IMR-90 (cell line): Measurements from ENCODE around the gene LRP3. TPM values are rescaled to one million over a fixed set of nuclear protein-coding genes. Genes with fewer than 3 reads are reported as not detected.

Experiments
- ATAC-seq: fragments of 200-7000 bp; cut with Tn5 transposase; 2 replicates; pipeline ENCODE4 v1.9.1; 2020; ENCODE audit warnings: low read depth, mild to moderate bottlenecking, moderate library complexity
- BruUV-seq: library from RNA; stranded (reverse); fragments of 400-500 nt; replicated peaks from 2 replicates; lab custom pipeline; 2021; lab: Mats Ljungman, UMichigan
- CTCF ChIA-PET: fragments of 300-600 bp; formaldehyde crosslinking; extraction: SDS; loops from one replicate; lab custom pipeline; 2021; ENCODE audit warnings: antibody characterized with exemption; lab: Yijun Ruan, JAX
- POLR2A ChIA-PET: fragments of 300-600 bp; sonication (Branson Sonifier 250); formaldehyde crosslinking; loops from one replicate; lab custom pipeline; 2022; ENCODE audit warnings: antibody characterized with exemption; ENCODE audit not compliant: unreplicated experiment; lab: Charles Lee
- DNase-seq: peaks from one replicate; pipeline ENCODE4 v3.0.0; 2013
- H2AFZ ChIP-seq: replicated peaks from 2 replicates; pipeline ENCODE3; 2013; ENCODE audit warnings: low read length, mild to moderate bottlenecking; ENCODE audit not compliant: poor library complexity
- H2AK5ac ChIP-seq: 2 replicates; pipeline ENCODE4 v1.6.1; 2013; ENCODE audit warnings: low read depth, low read length, inconsistent platforms
- H2AK9ac ChIP-seq: replicated peaks from 2 replicates; pipeline ENCODE3; 2013; ENCODE audit warnings: mild to moderate bottlenecking, low read depth, low read length, moderate library complexity; ENCODE audit not compliant: poor library complexity
- H2BK120ac ChIP-seq: 2 replicates; pipeline ENCODE4 v1.6.1; 2013; ENCODE audit warnings: low read depth, low read length, inconsistent platforms
- H2BK15ac ChIP-seq: 3 replicates; pipeline ENCODE4 v1.6.1; 2013; ENCODE audit warnings: low read depth, low read length, inconsistent platforms
- H2BK20ac ChIP-seq: 2 replicates; pipeline ENCODE4 v1.6.1; 2013; ENCODE audit warnings: low read depth, mild to moderate bottlenecking, inconsistent platforms, low read length, moderate library complexity
- H2BK5ac ChIP-seq: 2 replicates; pipeline ENCODE4 v1.6.1; 2013; ENCODE audit warnings: mild to moderate bottlenecking, low read depth, low read length, inconsistent platforms; ENCODE audit not compliant: poor library complexity, severe bottlenecking
- H3K14ac ChIP-seq: replicated peaks from 2 replicates; pipeline ENCODE4 v1.6.1; 2013; ENCODE audit warnings: low read depth, low read length, inconsistent platforms
- H3K18ac ChIP-seq: 2 replicates; pipeline ENCODE4 v1.6.1; 2013; ENCODE audit warnings: low read depth, low read length, control low read depth
- H3K23ac ChIP-seq: 2 replicates; pipeline ENCODE4 v1.6.1; 2013; ENCODE audit warnings: low read depth, low read length, inconsistent platforms
- H3K27ac ChIP-seq: 2 replicates; pipeline ENCODE4 v1.5.1; 2013; ENCODE audit warnings: mild to moderate bottlenecking, control low read depth, low read length; ENCODE audit not compliant: insufficient read depth
- H3K27me3 ChIP-seq: 2 replicates; pipeline ENCODE4 v1.6.1; 2013; ENCODE audit warnings: low read length; ENCODE audit not compliant: control insufficient read depth, insufficient read depth
- H3K36me3 ChIP-seq: 2 replicates; pipeline ENCODE4 v1.6.1; 2013; ENCODE audit warnings: low read length, mixed read lengths; ENCODE audit not compliant: control insufficient read depth, insufficient read depth
- H3K4ac ChIP-seq: 2 replicates; pipeline ENCODE4 v1.6.1; 2013; ENCODE audit warnings: low read depth, low read length, inconsistent platforms
- H3K4me1 ChIP-seq: 2 replicates; pipeline ENCODE4 v1.6.1; 2013; ENCODE audit warnings: low read length, mixed read lengths; ENCODE audit not compliant: control insufficient read depth, insufficient read depth
- H3K4me2 ChIP-seq: 2 replicates; pipeline ENCODE4 v1.6.1; 2013; ENCODE audit warnings: low read depth, mild to moderate bottlenecking, control low read depth, low read length, moderate library complexity
- H3K4me3 ChIP-seq: 2 replicates; pipeline ENCODE4 v1.5.1; 2013; ENCODE audit warnings: low read depth, mild to moderate bottlenecking, control low read depth, low read length, moderate library complexity; ENCODE audit not compliant: insufficient read depth
- H3K56ac ChIP-seq: 2 replicates; pipeline ENCODE4 v1.6.1; 2013; ENCODE audit warnings: low read length, inconsistent platforms; ENCODE audit not compliant: insufficient read depth; ENCODE audit errors: extremely low read depth
- H3K79me1 ChIP-seq, 2 experiments: 2 replicates each; pipeline ENCODE4 v1.6.1; 2013; ENCODE audit warnings: low read length in 2 of 2, inconsistent platforms in 1 of 2, low read depth in 1 of 2
- H3K9ac ChIP-seq: 2 replicates; pipeline ENCODE4 v1.6.1; 2013; ENCODE audit warnings: low read depth, low read length, control low read depth
- H3K9me1 ChIP-seq: 2 replicates; pipeline ENCODE4 v1.6.1; 2013; ENCODE audit warnings: low read length, inconsistent platforms; ENCODE audit not compliant: insufficient read depth
- H3K9me3 ChIP-seq: 2 replicates; pipeline ENCODE4 v1.6.1; 2013; ENCODE audit warnings: low read length; ENCODE audit not compliant: control insufficient read depth, insufficient read depth
- H4K20me1 ChIP-seq: 2 replicates; pipeline ENCODE4 v1.6.1; 2013; ENCODE audit warnings: low read length, inconsistent platforms; ENCODE audit not compliant: insufficient read depth
- H4K5ac ChIP-seq: 2 replicates; pipeline ENCODE4 v1.6.1; 2013; ENCODE audit warnings: mild to moderate bottlenecking, low read depth, low read length, control low read depth
- H4K8ac ChIP-seq, 2 experiments: 2 replicates each; pipeline ENCODE4 v1.6.1; 2013; ENCODE audit warnings: low read depth in 2 of 2, low read length in 2 of 2, control low read depth in 1 of 2, inconsistent platforms in 1 of 2
- H4K91ac ChIP-seq: 2 replicates; pipeline ENCODE4 v1.6.1; 2013; ENCODE audit warnings: low read depth, low read length, inconsistent platforms; ENCODE audit not compliant: insufficient read depth
- BHLHE40 ChIP-seq: fragments of 150-350 bp; IDR thresholded peaks from 2 replicates; pipeline ENCODE4 v1.6.1; 2016; ENCODE audit warnings: mild to moderate bottlenecking, low read depth, low read length
- CEBPB ChIP-seq: IDR thresholded peaks from 2 replicates; pipeline ENCODE4 v1.6.1; 2012; ENCODE audit warnings: low read depth, low read length, improper control_type of control experiment
- CHD1 ChIP-seq: IDR thresholded peaks from 2 replicates; pipeline ENCODE4 v1.6.1; 2012; ENCODE audit warnings: low read depth, low read length, improper control_type of control experiment
- FOS ChIP-seq: fragments of 150-350 bp; IDR thresholded peaks from 2 replicates; pipeline ENCODE4 v1.6.1; 2016; ENCODE audit warnings: low read depth, low read length
- MAFK ChIP-seq: IDR thresholded peaks from 2 replicates; pipeline ENCODE4 v1.6.1; 2012; ENCODE audit warnings: low read depth, low read length, improper control_type of control experiment
- MXI1 ChIP-seq: IDR thresholded peaks from 2 replicates; pipeline ENCODE4 v1.6.1; 2012; ENCODE audit warnings: low read depth, mild to moderate bottlenecking, low read length, moderate library complexity, borderline replicate concordance
- NFE2L2 ChIP-seq: fragments of 150-350 bp; IDR thresholded peaks from 2 replicates; pipeline ENCODE4 v1.6.1; 2016; ENCODE audit warnings: low read depth, mild to moderate bottlenecking, low read length
- POLR2A ChIP-seq: IDR thresholded peaks from 2 replicates; pipeline ENCODE4 v1.6.1; 2012; ENCODE audit warnings: mild to moderate bottlenecking, low read depth, low read length
- RAD21 ChIP-seq: IDR thresholded peaks from 2 replicates; pipeline ENCODE4 v1.6.1; 2012; ENCODE audit warnings: low read length, improper control_type of control experiment
- RCOR1 ChIP-seq: IDR thresholded peaks from 2 replicates; pipeline ENCODE4 v1.6.1; 2012; ENCODE audit warnings: mild to moderate bottlenecking, low read length, improper control_type of control experiment; ENCODE audit not compliant: insufficient replicate concordance
- RFX5 ChIP-seq: IDR thresholded peaks from 2 replicates; pipeline ENCODE4 v1.8.0; 2012; ENCODE audit warnings: low read depth, mild to moderate bottlenecking, low read length, moderate library complexity
- SMC3 ChIP-seq: fragments of 150-350 bp; IDR thresholded peaks from 2 replicates; pipeline ENCODE4 v1.6.1; 2016; ENCODE audit warnings: low read depth, mild to moderate bottlenecking, antibody characterized with exemption, low read length, moderate library complexity
- WGBS, 2 experiments: methylation state at CpG; one replicate each; pipeline versions ENCODE4 v1.1.5 to v1.1.7; 2013; ENCODE audit warnings: missing lambda C conversion rate in 2 of 2; ENCODE audit not compliant: insufficient read length in 1 of 2; ENCODE audit errors: extremely low coverage in 2 of 2; 5-methylcytosine and 5-hydroxymethylcytosine counted together
- dilution Hi-C: fragments of 300-500 bp; cut with HindIII; formaldehyde crosslinking; loops from one replicate; pipeline ENCODE4 v1.14.3; 2018; ENCODE audit warnings: low sequenced_read_pairs; ENCODE audit not compliant: unreplicated experiment
- in situ Hi-C: fragments of 300-500 bp; cut with MboI; formaldehyde crosslinking; loops from 3 replicates; pipeline ENCODE4 v1.14.3; 2019; ENCODE audit warnings: low sequenced_read_pairs, inconsistent platforms, mixed read lengths
- intact Hi-C: fragments of 100-400 bp; cut with micrococcal nuclease; formaldehyde crosslinking; loops from 2 replicates; pipeline ENCODE4 v1.10.0; 2022
- polyA plus RNA-seq, 3 experiments: library from polyadenylated mRNA; depleted of rRNA; stranded (reverse); fragments of >200 nt; gene quantifications; 2 replicates each; pipeline ENCODE4 v1.2.3, GENCODE V29; 2012; ENCODE audit warnings: low replicate concordance in 1 of 3
- total RNA-seq: library from RNA; depleted of rRNA; stranded (reverse); fragments of >200 nt; gene quantifications from 2 replicates; pipeline ENCODE4 v1.2.3, GENCODE V29; 2012
- TF ChIP-seq, protein P1 (sequence below): fragments of 150-350 bp; IDR thresholded peaks from 2 replicates; pipeline ENCODE4 v1.6.1; 2016; ENCODE audit warnings: low read depth, mild to moderate bottlenecking, low read length, moderate library complexity, borderline replicate concordance
- TF ChIP-seq, protein P2 (sequence below): conservative IDR thresholded peaks from 2 replicates; pipeline ENCODE4 v1.5.1; 2012; ENCODE audit warnings: mild to moderate bottlenecking, low read depth, low read length, improper control_type of control experiment

The LRP3 gene
- total and polyA plus RNA-seq, 2 of the 4 experiments (the other 2 are of a cell fraction) = 8.4 to 20.2 TPM

DNA sequence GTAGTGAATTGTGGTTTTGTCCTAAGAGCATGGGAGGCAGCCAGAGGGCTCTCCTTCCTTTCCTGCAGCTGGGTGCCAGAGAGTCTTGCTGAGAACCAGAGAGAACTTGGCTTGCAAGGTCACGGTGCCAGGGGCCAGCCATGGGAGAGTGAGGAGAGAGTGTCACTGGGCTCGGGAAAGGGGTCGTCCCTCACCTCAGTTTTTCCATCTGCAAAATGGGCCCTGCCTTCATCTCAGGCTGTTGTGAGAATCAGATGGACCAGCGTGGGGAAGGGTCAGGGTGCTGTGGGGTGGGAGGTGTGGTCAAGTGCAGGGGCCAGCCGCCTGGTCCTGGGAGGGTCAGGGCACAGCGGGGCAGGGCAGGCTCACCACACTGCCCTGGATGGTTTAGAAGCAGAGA lies 7.3 kb downstream of the LRP3 start:
- no peak overlapping the region for H2AK9ac ChIP-seq
- no peak overlapping the region for H3K4ac ChIP-seq
- H3K9me3 ChIP-seq = no peaks in the 10 kb centered on the region
- H3K18ac ChIP-seq = no peak overlapping the region
- H4K91ac ChIP-seq = no peak overlapping the region
- H3K4me3 ChIP-seq = no peak overlapping the region
- H3K4me1 ChIP-seq = no peaks in the 10 kb centered on the region
- H4K20me1 ChIP-seq = peaks cover 4% of the 10 kb centered on the region; the same call in 1 of the 2 replicates
- H3K56ac ChIP-seq = no peak overlapping the region
- ChIA-PET POLR2A (no interaction called here), CTCF (no interaction called here)
- BruUV-seq = no TSS peak
- no peak overlapping the region for H2AFZ ChIP-seq
- H4K8ac ChIP-seq = no peak overlapping the region
- no peak overlapping the region for H4K5ac ChIP-seq
- no peaks in the 10 kb centered on the region for H3K27me3 ChIP-seq
- H3K79me1 ChIP-seq = peaks cover 0 to 8% of the 10 kb centered on the region in 2 experiments; a peak in 1 of 4 replicates
- in situ Hi-C loops = no loop called here
- no peak overlapping the region for H2AK5ac ChIP-seq
- no peak overlapping the region for H3K27ac ChIP-seq
- no peak overlapping the region for H2BK5ac ChIP-seq
- no peak overlapping the region for H3K4me2 ChIP-seq
- no peak for ATAC-seq
- H2BK15ac ChIP-seq = no peak overlapping the region
- H3K9me1 ChIP-seq = peaks cover 5% of the 10 kb centered on the region; the same call in 1 of the 2 replicates
- WGBS, 2 experiments = 100% methylated on average over 2 of the region's 6 CpGs; no CpG with 5 or more reads in 1 of the 2 experiments
- H2BK20ac ChIP-seq = no peak overlapping the region
- H3K14ac ChIP-seq = no peak overlapping the region
- H3K23ac ChIP-seq = no peak overlapping the region
- DNase-seq = no peak
- dilution Hi-C loops = no loop called here
- intact Hi-C loops = no loop called here
- peaks cover 18% of the 10 kb centered on the region for H3K36me3 ChIP-seq
- H3K9ac ChIP-seq = no peak overlapping the region
- TF ChIP-seq FOS (no peak), CHD1 (no peak), BHLHE40 (no peak), MAFK (no peak), MXI1 (no peak), NFE2L2 (no peak), RAD21 (no peak), CEBPB (no peak), RCOR1 (no peak), RFX5 (no peak), SMC3 (no peak), POLR2A (no peak)
- TF ChIP-seq, protein P1, sequence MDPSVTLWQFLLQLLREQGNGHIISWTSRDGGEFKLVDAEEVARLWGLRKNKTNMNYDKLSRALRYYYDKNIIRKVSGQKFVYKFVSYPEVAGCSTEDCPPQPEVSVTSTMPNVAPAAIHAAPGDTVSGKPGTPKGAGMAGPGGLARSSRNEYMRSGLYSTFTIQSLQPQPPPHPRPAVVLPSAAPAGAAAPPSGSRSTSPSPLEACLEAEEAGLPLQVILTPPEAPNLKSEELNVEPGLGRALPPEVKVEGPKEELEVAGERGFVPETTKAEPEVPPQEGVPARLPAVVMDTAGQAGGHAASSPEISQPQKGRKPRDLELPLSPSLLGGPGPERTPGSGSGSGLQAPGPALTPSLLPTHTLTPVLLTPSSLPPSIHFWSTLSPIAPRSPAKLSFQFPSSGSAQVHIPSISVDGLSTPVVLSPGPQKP = no peak
- TF ChIP-seq, protein P2, sequence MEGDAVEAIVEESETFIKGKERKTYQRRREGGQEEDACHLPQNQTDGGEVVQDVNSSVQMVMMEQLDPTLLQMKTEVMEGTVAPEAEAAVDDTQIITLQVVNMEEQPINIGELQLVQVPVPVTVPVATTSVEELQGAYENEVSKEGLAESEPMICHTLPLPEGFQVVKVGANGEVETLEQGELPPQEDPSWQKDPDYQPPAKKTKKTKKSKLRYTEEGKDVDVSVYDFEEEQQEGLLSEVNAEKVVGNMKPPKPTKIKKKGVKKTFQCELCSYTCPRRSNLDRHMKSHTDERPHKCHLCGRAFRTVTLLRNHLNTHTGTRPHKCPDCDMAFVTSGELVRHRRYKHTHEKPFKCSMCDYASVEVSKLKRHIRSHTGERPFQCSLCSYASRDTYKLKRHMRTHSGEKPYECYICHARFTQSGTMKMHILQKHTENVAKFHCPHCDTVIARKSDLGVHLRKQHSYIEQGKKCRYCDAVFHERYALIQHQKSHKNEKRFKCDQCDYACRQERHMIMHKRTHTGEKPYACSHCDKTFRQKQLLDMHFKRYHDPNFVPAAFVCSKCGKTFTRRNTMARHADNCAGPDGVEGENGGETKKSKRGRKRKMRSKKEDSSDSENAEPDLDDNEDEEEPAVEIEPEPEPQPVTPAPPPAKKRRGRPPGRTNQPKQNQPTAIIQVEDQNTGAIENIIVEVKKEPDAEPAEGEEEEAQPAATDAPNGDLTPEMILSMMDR = no peak
- H2BK120ac ChIP-seq = no peak overlapping the region
